K562 (cell line): ENCODE data around the gene MDC1. TPM values are rescaled to one million over a fixed set of nuclear protein-coding genes. Genes with fewer than 3 reads are reported as not detected.

Experiments used
- ATAC-seq: fragments of 200-7000 bp; cut with Tn5 transposase; 3 replicates; pipeline ENCODE4 v1.9.1; 2020; ENCODE audit warnings: moderate library complexity
- BruUV-seq: library from RNA; stranded (reverse); fragments of 400-500 nt; replicated peaks from 2 replicates; lab custom pipeline; 2021; lab: Mats Ljungman, UMichigan
- CTCF ChIA-PET: fragments of 300-600 bp; formaldehyde crosslinking; extraction: SDS; loops from one replicate; lab custom pipeline; 2021; ENCODE audit warnings: low intra/inter-chr PET ratio; lab: Yijun Ruan, JAX
- POLR2A ChIA-PET: fragments of 300-600, 350-650 bp; sonication (Branson Sonifier 250); formaldehyde crosslinking; extraction: SDS; loops from one replicate; lab custom pipeline; 2021; ENCODE audit warnings: antibody characterized with exemption, inconsistent platforms; lab: Yijun Ruan, JAX
- DNase-seq, 4 experiments: peaks; one replicate each; pipeline versions ENCODE4 v3.0.0 to v3.0.0-alpha.2; 2011 to 2018; ENCODE audit warnings: low spot score in 3 of 4, mixed read lengths in 3 of 4; ENCODE audit errors: extremely low read depth in 1 of 4
- FAIRE-seq: peaks from 2 replicates; lab custom pipeline; 2011; peaks lifted over from hg19 to GRCh38; lab: Jason Lieb, UNC
- H2AFZ ChIP-seq: 2 replicates; pipeline ENCODE4 v1.6.0; 2011; ENCODE audit warnings: low read depth, low read length, control low read depth, inconsistent platforms
- H3K27ac ChIP-seq: fragments of 200-600 bp; 3 replicates; pipeline ENCODE4 v1.8.0; 2011; ENCODE audit warnings: low read depth, mild to moderate bottlenecking, control low read depth, inconsistent platforms, low read length, moderate library complexity, mixed read lengths; ENCODE audit errors: extremely low read depth
- H3K27me3 ChIP-seq, 2 experiments: fragments of 300-600 bp in 1 of 2; 2 replicates in 1 of 2; 3 replicates in 1 of 2; pipeline versions ENCODE4 v1.6.0 to v1.8.0; 2011; ENCODE audit warnings: inconsistent platforms in 2 of 2, low read length in 2 of 2, mild to moderate bottlenecking in 1 of 2, mixed read lengths in 1 of 2, moderate library complexity in 1 of 2; ENCODE audit not compliant: control insufficient read depth in 2 of 2, insufficient read depth in 2 of 2
- H3K36me3 ChIP-seq: fragments of 300-600 bp; 3 replicates; pipeline ENCODE4 v1.8.0; 2011; ENCODE audit warnings: mild to moderate bottlenecking, low read length, inconsistent platforms; ENCODE audit not compliant: control insufficient read depth, insufficient read depth
- H3K4me1 ChIP-seq, 2 experiments: fragments of 200-600 bp in 1 of 2; replicated peaks in 1 of 2; 2 replicates in 1 of 2; 3 replicates in 1 of 2; pipeline versions ENCODE4 v1.5.1 to v1.8.0; 2011; ENCODE audit warnings: inconsistent platforms in 2 of 2, low read length in 2 of 2, mild to moderate bottlenecking in 1 of 2, mixed read lengths in 1 of 2, moderate library complexity in 1 of 2; ENCODE audit not compliant: control insufficient read depth in 2 of 2, insufficient read depth in 2 of 2
- H3K4me2 ChIP-seq: 2 replicates; pipeline ENCODE4 v1.6.1; 2011; ENCODE audit warnings: low read length, control low read depth, inconsistent platforms, mixed read lengths; ENCODE audit not compliant: insufficient read depth
- H3K4me3 ChIP-seq: fragments of 200-600 bp; sonication (generic), shearing (Covaris generic); 2 replicates; pipeline ENCODE4 v1.5.1; 2016; ENCODE audit warnings: control low read depth, inconsistent platforms
- H3K79me2 ChIP-seq: fragments of 200-600 bp; 3 replicates; pipeline ENCODE4 v1.8.0; 2011; ENCODE audit warnings: low read length, inconsistent platforms; ENCODE audit not compliant: control insufficient read depth, insufficient read depth
- H3K9ac ChIP-seq, 2 experiments: 2 replicates each; pipeline versions ENCODE4 v1.6.0 to v1.6.1; 2011; ENCODE audit warnings: low read depth in 2 of 2, low read length in 2 of 2, control low read depth in 1 of 2, inconsistent platforms in 1 of 2, mild to moderate bottlenecking in 1 of 2, mixed read lengths in 1 of 2; ENCODE audit not compliant: insufficient read depth in 1 of 2
- H3K9me1 ChIP-seq: one replicate; pipeline ENCODE4 v1.6.0; 2011; ENCODE audit warnings: inconsistent platforms, mild to moderate bottlenecking, low read length, moderate library complexity; ENCODE audit not compliant: control insufficient read depth, insufficient read depth
- H3K9me3 ChIP-seq: replicated peaks from 2 replicates; pipeline ENCODE4 v1.5.1; 2011; ENCODE audit warnings: low read depth, low read length, inconsistent platforms; ENCODE audit not compliant: control insufficient read depth, insufficient read depth
- H4K20me1 ChIP-seq: replicated peaks from 2 replicates; pipeline ENCODE4 v1.6.1; 2011; ENCODE audit warnings: low read length, inconsistent platforms, mixed read lengths; ENCODE audit not compliant: control insufficient read depth, insufficient read depth
- EP400 ChIP-seq: fragments of 450-650 bp; IDR thresholded peaks from 2 replicates; pipeline ENCODE4 v1.6.1; 2017; ENCODE audit warnings: antibody characterized with exemption, mild to moderate bottlenecking, moderate library complexity
- GABPB2 ChIP-seq: fragments of 250-450 bp; sonication (Bioruptor Pico); conservative IDR thresholded peaks from 2 replicates; pipeline ENCODE4 v1.5.1; 2021; ENCODE audit warnings: mild to moderate bottlenecking
- GATA2 ChIP-seq: sonication (generic); formaldehyde crosslinking; IDR thresholded peaks from 2 replicates; pipeline ENCODE4 v1.4.0; 2020; ENCODE audit warnings: mild to moderate bottlenecking, missing genetic modification reagents
- HBP1 ChIP-seq: fragments of 450-650 bp; formaldehyde crosslinking; IDR thresholded peaks from 2 replicates; pipeline ENCODE4 v1.4.0; 2022; ENCODE audit warnings: missing genetic modification characterization
- HINFP ChIP-seq: fragments of 450-650 bp; conservative IDR thresholded peaks from 2 replicates; pipeline ENCODE4 v1.6.1; 2016; ENCODE audit warnings: missing genetic modification characterization, low read depth, mild to moderate bottlenecking, control low read depth, missing compliant biosample characterization
- HIVEP1 ChIP-seq: fragments of 250-450 bp; sonication (Bioruptor Pico); IDR thresholded peaks from 2 replicates; pipeline ENCODE4 v1.4.0; 2020; ENCODE audit warnings: mild to moderate bottlenecking
- MTF1 ChIP-seq: fragments of 250-450 bp; sonication (Bioruptor Pico); IDR thresholded peaks from 2 replicates; pipeline ENCODE4 v1.9.0; 2021; ENCODE audit warnings: moderate library complexity, mild to moderate bottlenecking, inconsistent platforms, borderline replicate concordance
- MYBL2 ChIP-seq, 2 experiments: fragments of 450-650 bp in 1 of 2; sonication (generic) in 1 of 2; formaldehyde crosslinking in 1 of 2; IDR thresholded peaks; 2 replicates each; pipeline versions ENCODE4 v1.6.1 to v1.8.1; 2017 to 2022; ENCODE audit warnings: borderline replicate concordance in 1 of 2, inconsistent platforms in 1 of 2, low read depth in 1 of 2, mild to moderate bottlenecking in 1 of 2, missing genetic modification reagents in 1 of 2, moderate library complexity in 1 of 2
- MYC ChIP-seq, 2 experiments: fragments of 250-450 bp in 1 of 2; sonication (Bioruptor Pico) in 1 of 2; IDR thresholded peaks; 2 replicates each; pipeline versions ENCODE4 v1.5.1 to v1.6.1; 2012 to 2021; ENCODE audit warnings: low read depth in 2 of 2, borderline replicate concordance in 1 of 2, improper control_type of control experiment in 1 of 2, low read length in 1 of 2, mild to moderate bottlenecking in 1 of 2, moderate library complexity in 1 of 2
- PHF21A ChIP-seq: fragments of 450-650 bp; IDR thresholded peaks from 2 replicates; pipeline ENCODE4 v1.6.1; 2017; ENCODE audit warnings: low read depth, borderline replicate concordance
- TFAP4 ChIP-seq: sonication (generic); formaldehyde crosslinking; IDR thresholded peaks from 2 replicates; pipeline ENCODE4 v1.8.0; 2022; ENCODE audit warnings: missing genetic modification reagents, mild to moderate bottlenecking, moderate library complexity, borderline replicate concordance
- ZNF551 ChIP-seq: fragments of 250-450 bp; sonication (Bioruptor Pico); IDR thresholded peaks from 2 replicates; pipeline ENCODE4 v1.5.0; 2021; ENCODE audit warnings: mild to moderate bottlenecking, moderate library complexity
- WGBS: fragments of 100-300 bp; shearing (Covaris generic); methylation state at CpG from one replicate; pipeline ENCODE4 v1.1.6; 2016; ENCODE audit warnings: low coverage, mixed read lengths; ENCODE audit not compliant: insufficient coverage; ENCODE audit errors: missing lambda C conversion rate; 5-methylcytosine and 5-hydroxymethylcytosine counted together
- in situ Hi-C: fragments of 300-500 bp; cut with MboI; formaldehyde crosslinking; loops from 4 replicates; pipeline ENCODE4 v1.15.0; 2018; ENCODE audit warnings: inconsistent platforms, mixed read lengths
- intact Hi-C: fragments of 100-400 bp; cut with micrococcal nuclease; formaldehyde crosslinking; loops from 2 replicates; pipeline ENCODE4 v1.14.2; 2022
- polyA plus RNA-seq, 8 experiments: library from polyadenylated mRNA; depleted of rRNA in 4 of 8; stranded (reverse) in 5 of 8; unstranded in 3 of 8; fragments of >200 nt; fragmentation: Nextera tagmentation in 2 of 8; fragmentation: Illumina TruSeq in 1 of 8; extraction: Ambion mirVana in 2 of 8; extraction: Trizol in 1 of 8; gene quantifications; 2 replicates each; pipeline versions ENCODE4 v1.2.1 to v1.2.3, GENCODE V29; 2011 to 2014; ENCODE audit warnings: inconsistent platforms in 1 of 8, missing spikeins in 1 of 8
- total RNA-seq, 7 experiments: library from RNA; depleted of rRNA in 6 of 7; stranded (reverse); fragments of >200 nt in 6 of 7; fragmentation: Illumina TruSeq in 2 of 7; extraction: Trizol in 2 of 7; gene quantifications; 2 replicates each; pipeline versions ENCODE4 v1.2.1 to v1.2.3, GENCODE V29; 2011 to 2021; ENCODE audit warnings: low replicate concordance in 1 of 7

Gene MDC1
- total and polyA plus RNA-seq, 9 of the 15 experiments (the other 6 are each of a cell fraction or from before 2014, with no cell fraction given): 8.2 to 114 (median 20.0) TPM

GRCh38 chr6:30763155-30763617 lies 46.1 kb upstream of the MDC1 start:
- H3K27ac ChIP-seq: no peak overlapping the region
- BruUV-seq: no TSS peak
- TF ChIP-seq PHF21A: no peak
- TF ChIP-seq EP400: no peak
- no peak for TF ChIP-seq GATA2 (CRISPR knock-in tag)
- TF ChIP-seq HBP1 (CRISPR knock-in tag): no peak
- no peak for TF ChIP-seq MTF1 (CRISPR knock-in tag)
- no peak for TF ChIP-seq GABPB2
- no peak for TF ChIP-seq MYC (IDR thresholded peaks at IDR 0.05; ENCODE audit: low read depth, low read length)
- TF ChIP-seq MYC (CRISPR knock-in tag; IDR thresholded peaks at IDR 0.05; ENCODE audit: borderline replicate concordance, low read depth): no peak
- no peak for TF ChIP-seq HIVEP1
- no peak for TF ChIP-seq ZNF551 (CRISPR knock-in tag)
- TF ChIP-seq HINFP: no peak
- TF ChIP-seq MYBL2 (IDR thresholded peaks at IDR 0.05; ENCODE audit: low read depth): no peak
- no peak for TF ChIP-seq MYBL2 (CRISPR knock-in tag; IDR thresholded peaks at IDR 0.05; ENCODE audit: borderline replicate concordance)
- TF ChIP-seq TFAP4 (CRISPR knock-in tag): no peak

More at GRCh38 chr6:30763155-30763617, 46.1 kb upstream of the MDC1 start:
- no peak for DNase-seq
- Histone ChIP-seq H3K4me3 (no peak overlapping the region), H3K9me1 (no peaks in the 10 kb centered on the region), H3K79me2 (no peaks in the 10 kb centered on the region), H3K27me3 (no peaks in the 10 kb centered on the region; a peak in 1 of 5 replicates), H3K4me2 (no peak overlapping the region), H3K9ac (no peak overlapping the region), H3K36me3 (no peaks in the 10 kb centered on the region), H3K4me1 (peaks cover 24 to 36% of the 10 kb centered on the region in 2 experiments), H4K20me1 (no peaks in the 10 kb centered on the region), H3K9me3 (no peaks in the 10 kb centered on the region), H2AFZ (peak overlapping the region; percentile 72)
- intact Hi-C loops: no loop called here
- ChIA-PET POLR2A (interaction anchor here (0.6 to 0.9 kb wide), 3 partner anchors 58 to 150 kb away, joined by 3 to 4 read pairs (median 3); no protein-coding TSS in a partner anchor), CTCF (no interaction called here)
- ATAC-seq: no peak
- in situ Hi-C loops: no loop called here
- no peak for FAIRE-seq
- 63% methylated on average over 1 of the region's 1 CpG for WGBS
